ENCODE results near the gene TUBGCP2.

Gene TUBGCP2

GRCh38 chr10:133355991-133356390 lies 47.3 kb upstream of the TUBGCP2 start:
- Histone ChIP-seq H3K14ac (ENCODE audit: low read length in 2 of 2) (no peak overlapping the region), H3K9ac (ENCODE audit: low read length) (no peak overlapping the region), H3K27me3 (ENCODE audit: control insufficient read depth in 1 of 2, insufficient read depth in 1 of 2, low read length in 2 of 2) (peaks cover 0 to 27% of the 10 kb centered on the region in 2 experiments), H3K79me1 (replicated peaks; ENCODE audit: low read length, poor library complexity, severe bottlenecking) (peaks cover 16% of the 10 kb centered on the region), H3K27ac (ENCODE audit: low read length, poor library complexity, severe bottlenecking) (no peak overlapping the region), H3K9me3 (ENCODE audit: control insufficient read depth, low read length) (no peaks in the 10 kb centered on the region), H2BK5ac (ENCODE audit: low read depth, low read length, poor library complexity, severe bottlenecking) (no peak overlapping the region), H3K23ac (ENCODE audit: low read length in 2 of 2) (peak overlapping the region in 1 of 2 experiments; percentile 36), H3K4ac (ENCODE audit: low read depth in 1 of 2, low read length in 2 of 2) (no peak overlapping the region), H2BK15ac (ENCODE audit: low read depth, poor library complexity, severe bottlenecking) (no peak overlapping the region), H3K4me3 (ENCODE audit: insufficient read depth in 1 of 2, low read depth in 1 of 2, low read length in 2 of 2) (no peak overlapping the region), H2AFZ (ENCODE audit: low read depth, low read length) (no peak overlapping the region), H3K36me3 (ENCODE audit: control insufficient read depth in 1 of 2, insufficient read depth in 2 of 2, low read depth in 1 of 2, low read length in 2 of 2) (peaks cover 0 to 26% of the 10 kb centered on the region in 2 experiments), H2BK12ac (ENCODE audit: low read length in 2 of 2) (no peak overlapping the region), H3K4me2 (ENCODE audit: low read length, poor library complexity, severe bottlenecking) (no peak overlapping the region), H4K8ac (ENCODE audit: low read length) (no peak overlapping the region), H3K4me1 (ENCODE audit: control insufficient read depth, insufficient read depth, low read depth, low read length) (peaks cover 23% of the 10 kb centered on the region), H3K18ac (ENCODE audit: low read depth in 1 of 2, low read length in 2 of 2) (no peak overlapping the region), H2BK120ac (ENCODE audit: low read depth, low read length) (no peak overlapping the region), H2AK5ac (ENCODE audit: low read length, severe bottlenecking) (no peak overlapping the region), H4K91ac (ENCODE audit: low read length) (no peak overlapping the region)
- no peak for DNase-seq
- 92% methylated on average over 3 of the region's 3 CpGs for WGBS

DNA sequence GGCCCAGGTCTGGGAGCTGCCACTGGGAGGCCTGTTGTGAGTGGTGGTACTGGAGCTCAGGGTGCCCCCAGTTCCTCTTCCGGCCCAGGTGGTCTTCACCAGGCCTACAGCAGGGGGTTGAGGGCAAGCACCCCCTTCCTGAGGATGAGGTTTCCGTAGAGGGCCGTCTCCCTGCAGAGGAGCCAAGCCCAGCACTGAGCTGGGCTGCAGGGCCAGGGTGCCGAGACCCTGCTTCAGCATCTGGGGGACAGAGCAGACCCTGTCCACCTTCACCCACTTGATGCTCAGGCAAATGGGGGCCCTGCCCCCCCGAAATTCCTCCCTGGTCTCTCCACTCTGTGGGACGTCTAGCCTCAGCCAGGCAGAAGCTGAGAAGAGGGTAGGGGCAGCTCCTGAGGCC lies 46.6 kb upstream of the TUBGCP2 start:
- peaks cover 16% of the 10 kb centered on the region for H3K79me1 ChIP-seq (replicated peaks; ENCODE audit: low read length, poor library complexity, severe bottlenecking)
- H3K4ac ChIP-seq (ENCODE audit: low read depth in 1 of 2, low read length in 2 of 2): no peak overlapping the region
- no peak overlapping the region for H4K8ac ChIP-seq (ENCODE audit: low read length)
- no peak overlapping the region for H4K91ac ChIP-seq (ENCODE audit: low read length)
- H3K27ac ChIP-seq (ENCODE audit: low read length, poor library complexity, severe bottlenecking): no peak overlapping the region
- no peak overlapping the region for H3K9ac ChIP-seq (ENCODE audit: low read length)
- H2AK5ac ChIP-seq (ENCODE audit: low read length, severe bottlenecking): no peak overlapping the region
- H3K36me3 ChIP-seq (ENCODE audit: control insufficient read depth in 1 of 2, insufficient read depth in 2 of 2, low read depth in 1 of 2, low read length in 2 of 2): peaks cover 0 to 26% of the 10 kb centered on the region in 2 experiments
- peaks cover 0 to 34% of the 10 kb centered on the region in 2 experiments for H3K27me3 ChIP-seq (ENCODE audit: control insufficient read depth in 1 of 2, insufficient read depth in 1 of 2, low read length in 2 of 2)
- no peak for DNase-seq
- H2BK5ac ChIP-seq (ENCODE audit: low read depth, low read length, poor library complexity, severe bottlenecking): no peak overlapping the region
- peaks cover 26% of the 10 kb centered on the region for H3K4me1 ChIP-seq (ENCODE audit: control insufficient read depth, insufficient read depth, low read depth, low read length)
- no peak overlapping the region for H3K18ac ChIP-seq (ENCODE audit: low read depth in 1 of 2, low read length in 2 of 2)
- WGBS: 97% methylated on average over 6 of the region's 6 CpGs
- H3K4me3 ChIP-seq (ENCODE audit: insufficient read depth in 1 of 2, low read depth in 1 of 2, low read length in 2 of 2): no peak overlapping the region
- H2BK12ac ChIP-seq (ENCODE audit: low read length in 2 of 2): no peak overlapping the region
- no peak overlapping the region for H3K23ac ChIP-seq (ENCODE audit: low read length in 2 of 2)
- no peak overlapping the region for H3K4me2 ChIP-seq (ENCODE audit: low read length, poor library complexity, severe bottlenecking)
- no peaks in the 10 kb centered on the region for H3K9me3 ChIP-seq (ENCODE audit: control insufficient read depth, low read length)
- no peak overlapping the region for H2AFZ ChIP-seq (ENCODE audit: low read depth, low read length)
- no peak overlapping the region for H2BK120ac ChIP-seq (ENCODE audit: low read depth, low read length)
- H2BK15ac ChIP-seq (ENCODE audit: low read depth, poor library complexity, severe bottlenecking): no peak overlapping the region
- no peak overlapping the region for H3K14ac ChIP-seq (ENCODE audit: low read length in 2 of 2)

DNA sequence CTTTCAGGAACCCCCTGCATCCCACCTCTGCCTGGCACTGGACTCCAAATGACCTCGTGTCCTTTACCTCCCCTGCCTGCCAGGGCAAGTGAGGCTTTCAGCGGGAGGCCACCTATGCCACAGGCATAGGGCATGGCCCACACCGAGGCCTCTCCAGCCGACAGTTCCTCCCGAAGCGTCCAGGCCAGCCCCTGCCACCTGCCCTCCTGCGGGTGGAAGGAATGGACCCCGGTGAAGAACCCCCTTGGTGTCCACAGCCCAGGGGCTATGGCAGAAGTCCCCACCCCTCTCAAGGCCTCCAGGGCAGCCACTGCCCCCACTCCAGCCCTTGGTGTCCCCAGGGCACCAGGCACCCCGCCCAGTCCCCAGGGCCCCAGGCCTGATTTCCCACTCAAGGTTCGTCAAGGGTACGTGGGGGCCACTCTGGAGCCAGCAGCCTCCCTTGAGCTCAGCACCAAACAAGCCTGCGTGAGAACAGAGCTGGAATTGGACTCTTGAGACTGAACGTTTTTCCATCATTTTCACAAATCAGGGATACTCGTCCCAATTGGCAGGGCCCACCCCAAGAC lies 46.1 kb upstream of the TUBGCP2 start:
- Histone ChIP-seq H3K4me1 (ENCODE audit: control insufficient read depth, insufficient read depth, low read depth, low read length) (peaks cover 26% of the 10 kb centered on the region), H4K8ac (ENCODE audit: low read length) (no peak overlapping the region), H3K18ac (ENCODE audit: low read depth in 1 of 2, low read length in 2 of 2) (no peak overlapping the region), H4K91ac (ENCODE audit: low read length) (no peak overlapping the region), H3K36me3 (ENCODE audit: control insufficient read depth in 1 of 2, insufficient read depth in 2 of 2, low read depth in 1 of 2, low read length in 2 of 2) (peaks cover 0 to 26% of the 10 kb centered on the region in 2 experiments), H3K23ac (ENCODE audit: low read length in 2 of 2) (no peak overlapping the region), H3K9ac (ENCODE audit: low read length) (no peak overlapping the region), H3K27ac (ENCODE audit: low read length, poor library complexity, severe bottlenecking) (no peak overlapping the region), H3K4me3 (ENCODE audit: insufficient read depth in 1 of 2, low read depth in 1 of 2, low read length in 2 of 2) (no peak overlapping the region), H2BK12ac (ENCODE audit: low read length in 2 of 2) (no peak overlapping the region), H3K4ac (ENCODE audit: low read depth in 1 of 2, low read length in 2 of 2) (no peak overlapping the region), H2BK5ac (ENCODE audit: low read depth, low read length, poor library complexity, severe bottlenecking) (no peak overlapping the region), H3K9me3 (ENCODE audit: control insufficient read depth, low read length) (no peaks in the 10 kb centered on the region), H2AFZ (ENCODE audit: low read depth, low read length) (no peak overlapping the region), H3K4me2 (ENCODE audit: low read length, poor library complexity, severe bottlenecking) (no peak overlapping the region), H2BK15ac (ENCODE audit: low read depth, poor library complexity, severe bottlenecking) (no peak overlapping the region), H2BK120ac (ENCODE audit: low read depth, low read length) (no peak overlapping the region), H3K14ac (ENCODE audit: low read length in 2 of 2) (no peak overlapping the region), H3K27me3 (ENCODE audit: control insufficient read depth in 1 of 2, insufficient read depth in 1 of 2, low read length in 2 of 2) (peaks cover 0 to 39% of the 10 kb centered on the region in 2 experiments), H3K79me1 (replicated peaks; ENCODE audit: low read length, poor library complexity, severe bottlenecking) (peaks cover 16% of the 10 kb centered on the region), H2AK5ac (ENCODE audit: low read length, severe bottlenecking) (no peak overlapping the region)
- WGBS: 92% methylated on average over 14 of the region's 14 CpGs
- no peak for DNase-seq

DNA sequence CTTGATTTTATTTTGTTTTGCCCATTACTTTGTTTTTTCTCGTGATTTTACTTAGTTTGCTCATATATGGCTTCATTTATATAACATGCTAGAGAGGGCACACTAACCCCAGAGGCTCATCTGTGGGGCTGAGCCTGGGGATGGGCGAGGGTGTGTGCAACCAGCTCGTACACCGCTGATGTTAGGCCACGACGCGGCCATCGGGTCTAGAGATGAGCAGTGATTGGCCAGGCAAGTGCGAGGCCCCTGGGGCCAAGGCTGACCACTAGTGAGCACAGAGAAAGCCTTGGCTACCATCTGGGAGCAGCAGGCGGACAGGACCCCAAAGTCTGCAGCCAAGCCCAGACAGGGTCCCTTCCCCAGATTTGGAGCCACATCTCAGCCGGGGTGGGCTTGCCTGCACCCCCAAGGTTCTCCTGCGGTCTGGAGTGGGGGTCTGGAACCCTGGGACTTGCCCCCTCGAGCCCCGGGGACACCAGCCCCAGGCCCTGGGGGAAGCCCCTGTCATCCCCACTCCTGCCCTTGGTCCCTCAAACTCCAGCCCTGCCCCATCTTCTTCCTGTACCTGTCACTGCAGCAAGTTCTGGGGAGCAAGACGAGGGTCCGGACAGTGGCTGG lies 45.4 kb upstream of the TUBGCP2 start:
- Histone ChIP-seq H3K4ac (ENCODE audit: low read depth in 1 of 2, low read length in 2 of 2) (no peak overlapping the region), H3K9ac (ENCODE audit: low read length) (no peak overlapping the region), H4K91ac (ENCODE audit: low read length) (no peak overlapping the region), H2AK5ac (ENCODE audit: low read length, severe bottlenecking) (no peak overlapping the region), H2BK120ac (ENCODE audit: low read depth, low read length) (no peak overlapping the region), H3K36me3 (ENCODE audit: control insufficient read depth in 1 of 2, insufficient read depth in 2 of 2, low read depth in 1 of 2, low read length in 2 of 2) (peaks cover 0 to 26% of the 10 kb centered on the region in 2 experiments), H3K27ac (ENCODE audit: low read length, poor library complexity, severe bottlenecking) (no peak overlapping the region), H3K23ac (ENCODE audit: low read length in 2 of 2) (no peak overlapping the region), H4K8ac (ENCODE audit: low read length) (no peak overlapping the region), H3K4me3 (ENCODE audit: insufficient read depth in 1 of 2, low read depth in 1 of 2, low read length in 2 of 2) (no peak overlapping the region), H2BK15ac (ENCODE audit: low read depth, poor library complexity, severe bottlenecking) (no peak overlapping the region), H2BK12ac (ENCODE audit: low read length in 2 of 2) (no peak overlapping the region), H3K14ac (ENCODE audit: low read length in 2 of 2) (no peak overlapping the region), H3K4me2 (ENCODE audit: low read length, poor library complexity, severe bottlenecking) (no peak overlapping the region), H2BK5ac (ENCODE audit: low read depth, low read length, poor library complexity, severe bottlenecking) (no peak overlapping the region), H2AFZ (ENCODE audit: low read depth, low read length) (no peak overlapping the region), H3K4me1 (ENCODE audit: control insufficient read depth, insufficient read depth, low read depth, low read length) (peaks cover 27% of the 10 kb centered on the region), H3K9me3 (ENCODE audit: control insufficient read depth, low read length) (no peaks in the 10 kb centered on the region), H3K79me1 (replicated peaks; ENCODE audit: low read length, poor library complexity, severe bottlenecking) (peaks cover 16% of the 10 kb centered on the region), H3K18ac (ENCODE audit: low read depth in 1 of 2, low read length in 2 of 2) (no peak overlapping the region), H3K27me3 (ENCODE audit: control insufficient read depth in 1 of 2, insufficient read depth in 1 of 2, low read length in 2 of 2) (peaks cover 3 to 45% of the 10 kb centered on the region in 2 experiments)
- DNase-seq: no peak
- 88% methylated on average over 15 of the region's 16 CpGs for WGBS

All from mesenchymal stem cell (in vitro differentiated cells and primary cell).